C4-2B (cell line): ENCODE data around the gene MSI1.

Source experiments
- ZFX ChIP-seq: fragments of 450-650 bp; IDR thresholded peaks from 2 replicates; pipeline ENCODE4 v1.6.1; 2017
- TF ChIP-seq, protein P1 (sequence below): fragments of 450-650 bp; conservative IDR thresholded peaks from 2 replicates; pipeline ENCODE4 v1.5.1; 2017; ENCODE audit warnings: mild to moderate bottlenecking

GRCh38 chr12:120339256-120339655, 29.7 kb downstream of the MSI1 start:
- TF ChIP-seq, protein P1, sequence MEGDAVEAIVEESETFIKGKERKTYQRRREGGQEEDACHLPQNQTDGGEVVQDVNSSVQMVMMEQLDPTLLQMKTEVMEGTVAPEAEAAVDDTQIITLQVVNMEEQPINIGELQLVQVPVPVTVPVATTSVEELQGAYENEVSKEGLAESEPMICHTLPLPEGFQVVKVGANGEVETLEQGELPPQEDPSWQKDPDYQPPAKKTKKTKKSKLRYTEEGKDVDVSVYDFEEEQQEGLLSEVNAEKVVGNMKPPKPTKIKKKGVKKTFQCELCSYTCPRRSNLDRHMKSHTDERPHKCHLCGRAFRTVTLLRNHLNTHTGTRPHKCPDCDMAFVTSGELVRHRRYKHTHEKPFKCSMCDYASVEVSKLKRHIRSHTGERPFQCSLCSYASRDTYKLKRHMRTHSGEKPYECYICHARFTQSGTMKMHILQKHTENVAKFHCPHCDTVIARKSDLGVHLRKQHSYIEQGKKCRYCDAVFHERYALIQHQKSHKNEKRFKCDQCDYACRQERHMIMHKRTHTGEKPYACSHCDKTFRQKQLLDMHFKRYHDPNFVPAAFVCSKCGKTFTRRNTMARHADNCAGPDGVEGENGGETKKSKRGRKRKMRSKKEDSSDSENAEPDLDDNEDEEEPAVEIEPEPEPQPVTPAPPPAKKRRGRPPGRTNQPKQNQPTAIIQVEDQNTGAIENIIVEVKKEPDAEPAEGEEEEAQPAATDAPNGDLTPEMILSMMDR: no peak
- no peak for TF ChIP-seq ZFX
